OCI-LY1 (cell line): ENCODE measurements around the gene TEPSIN.

Experiments used
- H2AFZ ChIP-seq: fragments of 200-600 bp; sonication (generic), shearing (Covaris generic); 2 replicates; pipeline ENCODE4 v1.6.0; 2014; ENCODE audit warnings: antibody characterized with exemption, mild to moderate bottlenecking, low read length
- H3F3A ChIP-seq: fragments of 200-600 bp; sonication (generic), shearing (Covaris generic); 2 replicates; pipeline ENCODE4 v1.6.0; 2014; ENCODE audit warnings: mild to moderate bottlenecking, antibody characterized with exemption, low read length, moderate library complexity; ENCODE audit not compliant: insufficient read depth
- H3K27ac ChIP-seq: fragments of 200-600 bp; sonication (generic); 2 replicates; pipeline ENCODE4 v1.5.1; 2014; ENCODE audit warnings: low read length, mixed run types, mild to moderate bottlenecking, low read depth; ENCODE audit not compliant: poor library complexity, severe bottlenecking
- H3K27me3 ChIP-seq: fragments of 200-600 bp; sonication (generic); 2 replicates; pipeline ENCODE4 v1.6.0; 2014; ENCODE audit warnings: antibody characterized with exemption, mild to moderate bottlenecking, low read length, moderate library complexity; ENCODE audit not compliant: insufficient read depth
- H3K36me3 ChIP-seq: fragments of 200-600 bp; sonication (generic); 2 replicates; pipeline ENCODE4 v1.6.1; 2014; ENCODE audit warnings: mild to moderate bottlenecking, antibody characterized with exemption, low read length, moderate library complexity, mixed read lengths; ENCODE audit not compliant: insufficient read depth
- H3K4me1 ChIP-seq: fragments of 200-600 bp; sonication (generic); 2 replicates; pipeline ENCODE4 v1.5.1; 2014; ENCODE audit warnings: mild to moderate bottlenecking, low read length, moderate library complexity; ENCODE audit not compliant: insufficient read depth, severe bottlenecking
- H3K4me2 ChIP-seq: fragments of 200-600 bp; sonication (generic), shearing (Covaris generic); 2 replicates; pipeline ENCODE4 v1.6.1; 2014; ENCODE audit warnings: low read length
- H3K4me3 ChIP-seq: fragments of 200-600 bp; sonication (generic); 2 replicates; pipeline ENCODE4 v1.5.1; 2014; ENCODE audit warnings: low read length, low read depth, mild to moderate bottlenecking, mixed read lengths; ENCODE audit not compliant: poor library complexity, severe bottlenecking
- H3K79me2 ChIP-seq: fragments of 200-600 bp; shearing (Covaris generic); 2 replicates; pipeline ENCODE4 v1.6.1; 2016; ENCODE audit warnings: mixed run types, low read length, mixed read lengths; ENCODE audit not compliant: insufficient read depth
- H3K9ac ChIP-seq: fragments of 200-600 bp; sonication (generic), shearing (Covaris generic); 2 replicates; pipeline ENCODE4 v1.6.1; 2014; ENCODE audit warnings: mild to moderate bottlenecking, low read length, mixed read lengths
- H3K9me2 ChIP-seq: fragments of 200-600 bp; sonication (generic), shearing (Covaris generic); 2 replicates; pipeline ENCODE4 v1.6.1; 2014; ENCODE audit warnings: low read depth, mild to moderate bottlenecking, low read length, mixed read lengths
- H3K9me3 ChIP-seq: fragments of 200-600 bp; shearing (Covaris generic); 2 replicates; pipeline ENCODE4 v1.6.1; 2014; ENCODE audit warnings: low read length, mixed read lengths
- H4K20me1 ChIP-seq: fragments of 200-600 bp; sonication (generic), shearing (Covaris generic); 2 replicates; pipeline ENCODE4 v1.6.0; 2016; ENCODE audit warnings: mild to moderate bottlenecking, low read length; ENCODE audit not compliant: insufficient read depth
- EZH2 ChIP-seq: fragments of 200-600 bp; sonication (generic), shearing (Covaris generic); IDR thresholded peaks from 2 replicates; pipeline ENCODE4 v1.8.0; 2017; ENCODE audit warnings: borderline replicate concordance, mixed run types, mild to moderate bottlenecking, antibody characterized with exemption, low read length, moderate library complexity, mixed read lengths
- TF ChIP-seq, protein P1 (sequence below): fragments of 200-600 bp; sonication (generic), shearing (Covaris generic); IDR thresholded peaks from 2 replicates; pipeline ENCODE4 v1.5.1; 2017; ENCODE audit warnings: mild to moderate bottlenecking, antibody characterized with exemption, low read length, moderate library complexity, mixed read lengths

Gene TEPSIN

DNA sequence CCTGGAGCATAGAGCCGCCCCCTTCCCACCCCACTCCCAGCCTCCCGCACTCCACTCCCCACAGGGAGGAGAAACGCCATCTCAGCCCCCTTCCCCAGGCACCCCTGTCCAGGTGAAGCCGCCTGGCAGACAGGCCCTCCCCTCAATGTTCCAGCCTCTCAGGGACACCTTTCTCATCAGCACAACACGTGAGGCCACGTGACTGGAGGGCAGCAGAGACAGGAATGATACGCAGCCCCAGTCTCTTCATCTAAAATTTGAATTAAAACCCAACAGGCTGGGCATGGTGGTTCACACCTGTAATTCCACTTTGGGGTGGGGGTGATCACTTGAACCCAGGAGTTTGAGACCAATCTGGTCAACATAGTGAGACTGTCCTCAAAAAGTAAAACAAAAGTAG, 52.7 kb downstream of the TEPSIN start:
- no peak overlapping the region for H3K4me2 ChIP-seq
- peaks cover 4% of the 10 kb centered on the region for H3K27me3 ChIP-seq
- no peaks in the 10 kb centered on the region for H3K9me3 ChIP-seq
- no peak overlapping the region for H3K9ac ChIP-seq
- no peak overlapping the region for H3K4me3 ChIP-seq
- no peaks in the 10 kb centered on the region for H3K79me2 ChIP-seq
- no peaks in the 10 kb centered on the region for H3F3A ChIP-seq
- no peaks in the 10 kb centered on the region for H4K20me1 ChIP-seq
- no peak overlapping the region for H3K27ac ChIP-seq
- H3K9me2 ChIP-seq, result no peaks in the 10 kb centered on the region
- H3K36me3 ChIP-seq, result no peaks in the 10 kb centered on the region
- no peaks in the 10 kb centered on the region for H3K4me1 ChIP-seq
- no peak for TF ChIP-seq EZH2
- TF ChIP-seq, protein P1, sequence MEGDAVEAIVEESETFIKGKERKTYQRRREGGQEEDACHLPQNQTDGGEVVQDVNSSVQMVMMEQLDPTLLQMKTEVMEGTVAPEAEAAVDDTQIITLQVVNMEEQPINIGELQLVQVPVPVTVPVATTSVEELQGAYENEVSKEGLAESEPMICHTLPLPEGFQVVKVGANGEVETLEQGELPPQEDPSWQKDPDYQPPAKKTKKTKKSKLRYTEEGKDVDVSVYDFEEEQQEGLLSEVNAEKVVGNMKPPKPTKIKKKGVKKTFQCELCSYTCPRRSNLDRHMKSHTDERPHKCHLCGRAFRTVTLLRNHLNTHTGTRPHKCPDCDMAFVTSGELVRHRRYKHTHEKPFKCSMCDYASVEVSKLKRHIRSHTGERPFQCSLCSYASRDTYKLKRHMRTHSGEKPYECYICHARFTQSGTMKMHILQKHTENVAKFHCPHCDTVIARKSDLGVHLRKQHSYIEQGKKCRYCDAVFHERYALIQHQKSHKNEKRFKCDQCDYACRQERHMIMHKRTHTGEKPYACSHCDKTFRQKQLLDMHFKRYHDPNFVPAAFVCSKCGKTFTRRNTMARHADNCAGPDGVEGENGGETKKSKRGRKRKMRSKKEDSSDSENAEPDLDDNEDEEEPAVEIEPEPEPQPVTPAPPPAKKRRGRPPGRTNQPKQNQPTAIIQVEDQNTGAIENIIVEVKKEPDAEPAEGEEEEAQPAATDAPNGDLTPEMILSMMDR, result no peak
- H2AFZ ChIP-seq, result no peak overlapping the region

DNA sequence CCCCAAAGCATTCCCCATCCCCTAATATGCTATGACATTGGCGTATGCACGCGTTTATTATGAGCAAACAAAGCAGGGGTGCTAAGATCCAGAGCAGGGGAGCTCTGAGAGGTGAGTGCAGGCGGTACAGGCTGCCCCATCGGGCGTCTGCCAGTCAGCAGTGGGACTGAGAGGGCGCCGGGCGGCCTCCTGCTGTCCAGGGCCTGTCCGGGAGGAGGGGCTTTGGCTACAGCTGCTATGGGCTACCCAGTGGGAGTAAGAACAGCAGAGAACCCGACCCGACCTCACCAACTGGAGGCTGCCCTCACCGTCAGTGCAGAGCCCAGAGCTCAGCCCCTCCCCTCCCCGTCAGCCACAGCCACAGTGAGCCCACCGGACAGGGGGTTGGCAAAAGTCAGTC, 54.3 kb downstream of the TEPSIN start:
- H3K4me1 ChIP-seq, result no peaks in the 10 kb centered on the region
- no peak overlapping the region for H3K27ac ChIP-seq
- no peaks in the 10 kb centered on the region for H3K9me2 ChIP-seq
- H3F3A ChIP-seq, result no peaks in the 10 kb centered on the region
- H3K4me3 ChIP-seq, result no peak overlapping the region
- H3K4me2 ChIP-seq, result no peak overlapping the region
- H2AFZ ChIP-seq, result no peak overlapping the region
- H4K20me1 ChIP-seq, result no peaks in the 10 kb centered on the region
- H3K27me3 ChIP-seq, result peaks cover 4% of the 10 kb centered on the region
- H3K79me2 ChIP-seq, result no peaks in the 10 kb centered on the region
- H3K36me3 ChIP-seq, result no peaks in the 10 kb centered on the region
- TF ChIP-seq EZH2, result no peak
- TF ChIP-seq, protein P1, result no peak
- no peak overlapping the region for H3K9ac ChIP-seq
- no peaks in the 10 kb centered on the region for H3K9me3 ChIP-seq

DNA sequence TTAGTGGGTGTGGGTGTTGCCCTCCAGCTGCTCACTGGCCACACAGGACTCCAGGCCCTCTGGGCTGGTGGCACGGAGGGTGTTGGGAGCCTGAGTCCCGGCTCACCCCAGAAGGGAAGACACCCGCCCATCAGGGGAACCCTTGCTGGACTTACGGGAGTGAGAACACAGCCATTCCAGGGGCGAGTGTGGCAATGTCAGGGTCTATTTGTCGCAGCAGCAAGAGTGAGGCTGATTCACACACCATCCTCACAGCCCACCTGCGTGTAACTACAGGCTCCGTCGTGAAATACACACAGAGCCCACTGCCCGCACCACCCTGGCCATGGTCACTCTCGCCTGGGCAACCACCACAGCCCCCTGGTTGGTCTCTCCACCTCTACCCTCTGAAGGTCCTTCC, 55.0 kb downstream of the TEPSIN start:
- TF ChIP-seq, protein P1, result no peak
- TF ChIP-seq EZH2, result no peak
- Histone ChIP-seq H4K20me1 (no peaks in the 10 kb centered on the region), H3K27ac (no peak overlapping the region), H3K36me3 (no peaks in the 10 kb centered on the region), H3K4me2 (no peak overlapping the region), H3K9ac (no peak overlapping the region), H3K9me2 (no peaks in the 10 kb centered on the region), H3K9me3 (no peaks in the 10 kb centered on the region), H3F3A (no peaks in the 10 kb centered on the region), H3K4me3 (no peak overlapping the region), H2AFZ (no peak overlapping the region), H3K79me2 (no peaks in the 10 kb centered on the region), H3K27me3 (peaks cover 4% of the 10 kb centered on the region), H3K4me1 (no peaks in the 10 kb centered on the region)
